ENCODE results near the gene FNDC3B. TPM values are rescaled to one million over a fixed set of nuclear protein-coding genes. Genes with fewer than 3 reads are reported as not detected.

FNDC3B gene
- total RNA-seq, 1 experiment from 2014 or later, result 62.3 TPM

GRCh38 chr3:172112078-172112733 lies 72.8 kb downstream of the FNDC3B start:
- Histone ChIP-seq H3K36me3 (peaks cover 40% of the 10 kb centered on the region), H3K27ac (no peak overlapping the region), H3K4me1 (no peaks in the 10 kb centered on the region), H3K4me3 (no peak overlapping the region), H3K27me3 (no peaks in the 10 kb centered on the region), H3K9me3 (replicated peaks) (no peaks in the 10 kb centered on the region)
- DNase-seq, result no peak

- no peak for DNase-seq
- Histone ChIP-seq H3K9me3 (replicated peaks) (no peaks in the 10 kb centered on the region), H3K4me3 (no peak overlapping the region), H3K27ac (no peak overlapping the region), H3K4me1 (no peaks in the 10 kb centered on the region), H3K27me3 (no peaks in the 10 kb centered on the region), H3K36me3 (peaks cover 41% of the 10 kb centered on the region)
Observed at GRCh38 chr3:172112734-172113120, 73.3 kb downstream of the FNDC3B start.

GRCh38 chr3:172113710-172114109 lies 74.3 kb downstream of the FNDC3B start:
- Histone ChIP-seq H3K36me3 (peaks cover 44% of the 10 kb centered on the region), H3K9me3 (replicated peaks) (no peaks in the 10 kb centered on the region), H3K4me1 (no peaks in the 10 kb centered on the region), H3K4me3 (no peak overlapping the region), H3K27ac (no peak overlapping the region), H3K27me3 (no peaks in the 10 kb centered on the region)
- no peak for DNase-seq

GRCh38 chr3:172115059-172115458 lies 75.7 kb downstream of the FNDC3B start:
- Histone ChIP-seq H3K4me3 (no peak overlapping the region), H3K36me3 (peaks cover 45% of the 10 kb centered on the region), H3K27me3 (no peaks in the 10 kb centered on the region), H3K27ac (no peak overlapping the region), H3K9me3 (replicated peaks) (no peaks in the 10 kb centered on the region), H3K4me1 (no peaks in the 10 kb centered on the region)
- DNase-seq, result no peak

GRCh38 chr3:172115787-172116186 lies 76.4 kb downstream of the FNDC3B start:
- Histone ChIP-seq H3K4me1 (no peaks in the 10 kb centered on the region), H3K9me3 (replicated peaks) (no peaks in the 10 kb centered on the region), H3K27ac (no peak overlapping the region), H3K27me3 (no peaks in the 10 kb centered on the region), H3K4me3 (no peak overlapping the region), H3K36me3 (peaks cover 47% of the 10 kb centered on the region)
- no peak for DNase-seq

- Histone ChIP-seq H3K27me3 (no peaks in the 10 kb centered on the region), H3K36me3 (peaks cover 50% of the 10 kb centered on the region), H3K9me3 (replicated peaks) (no peaks in the 10 kb centered on the region), H3K4me3 (no peak overlapping the region), H3K27ac (no peak overlapping the region), H3K4me1 (no peaks in the 10 kb centered on the region)
- no peak for DNase-seq
Observed at GRCh38 chr3:172118019-172118418, 78.6 kb downstream of the FNDC3B start.

GRCh38 chr3:172119266-172119969 lies 80.0 kb downstream of the FNDC3B start:
- Histone ChIP-seq H3K4me3 (no peak overlapping the region), H3K27me3 (no peaks in the 10 kb centered on the region), H3K36me3 (peaks cover 51% of the 10 kb centered on the region), H3K27ac (no peak overlapping the region), H3K4me1 (no peaks in the 10 kb centered on the region), H3K9me3 (replicated peaks) (no peaks in the 10 kb centered on the region)
- no peak for DNase-seq

- no peak overlapping the region for H3K27ac ChIP-seq
- peaks cover 49% of the 10 kb centered on the region for H3K36me3 ChIP-seq
- no peak for DNase-seq
- H3K27me3 ChIP-seq, result no peaks in the 10 kb centered on the region
- H3K4me1 ChIP-seq, result no peaks in the 10 kb centered on the region
- H3K4me3 ChIP-seq, result no peak overlapping the region
- H3K9me3 ChIP-seq (replicated peaks), result no peaks in the 10 kb centered on the region
Observed at GRCh38 chr3:172120912-172121311, 81.5 kb downstream of the FNDC3B start.

- DNase-seq, result no peak
- no peak overlapping the region for H3K27ac ChIP-seq
- H3K9me3 ChIP-seq (replicated peaks), result no peaks in the 10 kb centered on the region
- peaks cover 43% of the 10 kb centered on the region for H3K36me3 ChIP-seq
- H3K4me1 ChIP-seq, result no peaks in the 10 kb centered on the region
- no peak overlapping the region for H3K4me3 ChIP-seq
- H3K27me3 ChIP-seq, result no peaks in the 10 kb centered on the region
Observed at GRCh38 chr3:172121981-172122380, 82.6 kb downstream of the FNDC3B start.

GRCh38 chr3:172124271-172124670 lies 84.9 kb downstream of the FNDC3B start:
- Histone ChIP-seq H3K27me3 (no peaks in the 10 kb centered on the region), H3K27ac (no peak overlapping the region), H3K36me3 (peaks cover 47% of the 10 kb centered on the region), H3K4me1 (no peaks in the 10 kb centered on the region), H3K9me3 (replicated peaks) (no peaks in the 10 kb centered on the region), H3K4me3 (no peak overlapping the region)
- no peak for DNase-seq

GRCh38 chr3:172125053-172125452 lies 85.7 kb downstream of the FNDC3B start:
- no peaks in the 10 kb centered on the region for H3K9me3 ChIP-seq (replicated peaks)
- no peak overlapping the region for H3K4me3 ChIP-seq
- no peak for DNase-seq
- no peaks in the 10 kb centered on the region for H3K4me1 ChIP-seq
- H3K27me3 ChIP-seq, result no peaks in the 10 kb centered on the region
- no peak overlapping the region for H3K27ac ChIP-seq
- peaks cover 44% of the 10 kb centered on the region for H3K36me3 ChIP-seq

GRCh38 chr3:172125963-172126457 lies 86.6 kb downstream of the FNDC3B start:
- no peak overlapping the region for H3K4me3 ChIP-seq
- H3K27ac ChIP-seq, result no peak overlapping the region
- H3K4me1 ChIP-seq, result no peaks in the 10 kb centered on the region
- no peak for DNase-seq
- no peaks in the 10 kb centered on the region for H3K9me3 ChIP-seq (replicated peaks)
- H3K36me3 ChIP-seq, result peaks cover 41% of the 10 kb centered on the region
- no peaks in the 10 kb centered on the region for H3K27me3 ChIP-seq

GRCh38 chr3:172126741-172127140 lies 87.4 kb downstream of the FNDC3B start:
- Histone ChIP-seq H3K9me3 (replicated peaks) (no peaks in the 10 kb centered on the region), H3K36me3 (peaks cover 38% of the 10 kb centered on the region), H3K27me3 (no peaks in the 10 kb centered on the region), H3K4me1 (no peaks in the 10 kb centered on the region), H3K27ac (no peak overlapping the region), H3K4me3 (no peak overlapping the region)
- DNase-seq, result no peak

- Histone ChIP-seq H3K4me3 (no peak overlapping the region), H3K9me3 (replicated peaks) (no peaks in the 10 kb centered on the region), H3K27ac (no peak overlapping the region), H3K4me1 (no peaks in the 10 kb centered on the region), H3K27me3 (no peaks in the 10 kb centered on the region), H3K36me3 (peaks cover 34% of the 10 kb centered on the region)
- DNase-seq, result no peak
Observed at GRCh38 chr3:172127141-172127540, 87.8 kb downstream of the FNDC3B start.

GRCh38 chr3:172127929-172128580 lies 88.7 kb downstream of the FNDC3B start:
- no peak overlapping the region for H3K4me3 ChIP-seq
- no peak for DNase-seq
- no peak overlapping the region for H3K27ac ChIP-seq
- H3K9me3 ChIP-seq (replicated peaks), result no peaks in the 10 kb centered on the region
- peaks cover 26% of the 10 kb centered on the region for H3K36me3 ChIP-seq
- no peaks in the 10 kb centered on the region for H3K27me3 ChIP-seq
- no peaks in the 10 kb centered on the region for H3K4me1 ChIP-seq
